KBM-7 (cell line): Measurements from ENCODE around the gene ANO9.
"Not testable (repeated sequence)": the region's sequence is repeated elsewhere in the genome, so short reads cannot be mapped to it uniquely, and the experiment has no call there.

Experiments used
- DNase-seq: peaks from one replicate; pipeline ENCODE4 v3.0.0-alpha.2; 2015
- in situ Hi-C: fragments of 300-500 bp; cut with MboI; formaldehyde crosslinking; loops from 2 replicates; pipeline ENCODE4 v1.14.3; 2020; ENCODE audit warnings: low sequenced_read_pairs, low pct_unique_long_range_greater_than_20kb, mixed read lengths

The ANO9 gene

DNA sequence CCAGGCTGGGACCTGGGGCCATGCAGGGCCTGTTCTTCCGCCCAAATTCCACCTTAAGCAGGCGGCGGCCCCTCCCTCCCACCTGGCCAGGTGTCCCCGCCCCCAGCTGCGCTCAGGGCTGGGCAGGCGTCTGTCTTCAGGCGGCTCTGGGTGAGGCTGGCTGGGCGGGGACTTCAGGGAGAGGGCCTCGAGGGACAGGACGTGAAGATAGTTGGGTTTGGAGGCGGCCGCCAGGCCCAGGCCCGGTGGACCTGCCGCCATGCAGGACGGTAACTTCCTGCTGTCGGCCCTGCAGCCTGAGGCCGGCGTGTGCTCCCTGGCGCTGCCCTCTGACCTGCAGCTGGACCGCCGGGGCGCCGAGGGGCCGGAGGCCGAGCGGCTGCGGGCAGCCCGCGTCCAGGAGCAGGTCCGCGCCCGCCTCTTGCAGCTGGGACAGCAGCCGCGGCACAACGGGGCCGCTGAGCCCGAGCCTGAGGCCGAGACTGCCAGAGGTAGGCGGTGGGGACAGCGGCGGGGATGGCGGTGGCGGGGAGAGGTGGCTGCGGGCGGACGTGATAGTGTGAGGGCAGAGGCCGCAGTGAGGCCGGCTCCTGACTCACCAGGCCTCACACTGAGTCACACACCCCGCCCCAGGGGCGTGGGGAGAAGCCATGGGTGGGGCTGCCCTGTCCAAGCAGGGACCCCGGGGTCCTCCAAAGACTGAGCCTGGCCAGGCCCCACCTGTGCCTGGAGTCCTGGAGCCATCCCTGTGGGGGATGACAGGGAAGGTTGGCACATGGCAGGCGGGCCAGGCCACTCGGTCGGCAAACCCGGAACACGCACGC is 47.6 kb downstream of the ANO9 start, which contains the start of gene PKP3:
PKP3 (plus strand) TSS at position 176 of the 824 bp plus-strand sequence; CDS start at position 260, 84 bp downstream.
- in situ Hi-C loops = no loop called here
- DNase-seq = no peak

DNA sequence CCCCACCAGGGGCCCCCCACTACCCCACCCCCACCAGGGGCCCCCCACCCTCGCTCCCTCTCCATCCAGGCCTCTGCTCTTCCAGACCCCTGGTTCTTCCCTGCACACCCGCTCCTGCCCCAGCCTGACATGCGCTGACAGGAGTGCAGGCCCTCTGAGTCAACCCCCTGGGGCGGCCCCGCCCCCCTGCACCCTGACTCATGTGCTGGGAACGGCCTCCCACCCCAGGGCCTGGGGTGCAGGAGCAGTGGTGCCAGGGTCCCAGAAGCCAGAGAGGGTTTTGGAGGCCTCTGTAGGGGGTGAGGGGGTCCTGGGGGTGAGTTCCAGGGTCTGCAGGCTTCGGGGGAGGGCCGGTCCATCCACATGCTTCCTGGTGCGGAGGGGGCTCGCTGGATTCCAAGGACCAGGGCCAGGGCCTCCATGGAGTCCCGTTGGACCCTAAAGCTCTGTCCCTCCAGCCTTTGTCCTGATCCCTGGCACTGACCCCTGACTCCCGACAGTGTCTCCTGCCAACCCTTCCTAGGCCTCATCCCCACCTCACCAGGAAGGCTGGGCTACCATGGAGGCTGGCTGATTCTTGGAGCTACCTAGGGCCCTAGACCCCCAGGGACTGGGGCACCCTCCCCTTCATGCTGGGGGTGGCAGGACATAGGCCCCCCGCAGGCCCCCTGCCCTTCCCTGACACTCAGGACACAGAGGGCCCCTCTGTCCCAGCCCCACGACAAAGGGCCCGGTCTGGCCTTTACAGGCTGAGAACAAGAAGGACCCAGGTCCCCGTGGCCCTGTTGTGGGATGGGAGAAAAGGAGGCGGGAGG is 48.4 kb downstream of the ANO9 start:
- DNase-seq = no peak
- in situ Hi-C loops = no loop called here

DNA sequence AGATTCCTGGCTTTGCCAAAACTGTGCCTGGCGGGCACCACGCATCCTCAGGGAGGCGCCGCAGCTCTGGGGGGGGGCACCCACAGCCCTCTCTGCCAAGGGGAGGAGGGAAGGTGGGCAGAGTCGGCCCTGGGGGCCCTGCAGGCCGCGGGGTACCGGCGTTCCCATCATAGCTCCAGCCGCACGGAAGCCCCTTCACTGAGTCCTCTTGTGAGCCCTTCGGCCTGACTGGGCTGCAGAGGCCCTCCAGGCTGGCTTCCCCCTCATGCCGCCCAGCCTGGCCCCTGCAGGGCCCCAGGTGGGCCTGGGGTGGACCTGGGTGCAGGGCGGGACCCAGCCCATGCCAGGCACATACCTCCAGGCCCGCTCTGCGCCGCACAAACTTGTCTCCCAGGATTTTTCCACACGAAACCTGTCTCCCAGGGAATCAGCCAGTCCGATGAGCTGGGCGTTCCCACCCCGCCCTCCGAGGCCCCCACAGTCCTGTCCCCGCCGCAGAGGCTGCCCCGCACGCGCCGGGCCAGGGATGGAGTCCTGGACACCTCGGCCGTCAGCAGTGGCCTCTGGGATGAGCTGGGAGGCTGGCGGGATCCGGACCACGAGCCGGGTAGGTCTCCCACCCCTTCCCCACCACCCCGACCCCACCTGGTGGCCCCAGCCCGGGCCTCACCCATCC is 49.6 kb downstream of the ANO9 start:
- in situ Hi-C loops = no loop called here
- DNase-seq = no peak

DNA sequence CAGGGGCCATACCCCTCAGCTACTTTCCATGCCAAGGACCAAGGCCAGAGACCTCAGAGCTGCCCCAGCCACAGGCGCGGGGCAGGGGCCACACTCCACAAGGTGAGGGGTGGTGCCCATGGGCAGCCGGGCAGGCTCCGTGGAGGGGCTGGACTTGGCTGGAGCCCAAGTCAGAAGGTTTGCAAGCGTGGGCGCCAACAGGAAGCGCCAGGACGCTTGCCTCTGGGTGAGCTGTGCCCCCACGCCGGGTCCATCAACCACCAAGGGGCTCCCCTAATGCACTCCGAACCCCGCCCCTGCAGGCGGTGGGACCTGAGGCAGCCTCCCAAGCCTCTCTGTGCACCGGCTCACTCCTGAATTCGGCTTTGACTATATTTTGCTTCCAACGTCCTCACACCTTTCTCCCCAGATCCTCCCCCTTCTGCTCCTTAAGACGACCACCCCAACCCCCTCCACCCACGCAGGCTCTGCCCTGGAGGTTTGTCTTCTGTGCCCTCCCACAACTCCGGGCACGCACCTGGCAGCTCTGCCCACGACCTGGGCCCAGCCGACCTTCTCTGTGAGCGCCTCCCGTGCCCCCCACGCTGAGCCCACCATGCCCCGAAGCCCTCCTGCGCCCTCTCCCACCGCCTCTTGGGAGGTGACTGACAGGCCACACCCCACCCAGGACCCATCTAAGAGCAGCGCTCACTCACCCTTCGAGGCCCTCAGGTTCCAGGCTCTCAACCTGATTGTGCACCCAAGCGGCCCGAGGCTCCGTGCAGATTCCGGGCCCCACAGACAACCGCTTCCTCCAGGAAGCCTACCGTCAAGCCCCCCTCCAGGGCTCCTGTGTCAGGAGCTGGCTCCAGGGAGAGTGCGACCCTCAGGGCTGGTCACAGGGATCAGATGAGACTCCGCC is 50.4 kb downstream of the ANO9 start:
- no peak for DNase-seq
- in situ Hi-C loops = no loop called here

DNA sequence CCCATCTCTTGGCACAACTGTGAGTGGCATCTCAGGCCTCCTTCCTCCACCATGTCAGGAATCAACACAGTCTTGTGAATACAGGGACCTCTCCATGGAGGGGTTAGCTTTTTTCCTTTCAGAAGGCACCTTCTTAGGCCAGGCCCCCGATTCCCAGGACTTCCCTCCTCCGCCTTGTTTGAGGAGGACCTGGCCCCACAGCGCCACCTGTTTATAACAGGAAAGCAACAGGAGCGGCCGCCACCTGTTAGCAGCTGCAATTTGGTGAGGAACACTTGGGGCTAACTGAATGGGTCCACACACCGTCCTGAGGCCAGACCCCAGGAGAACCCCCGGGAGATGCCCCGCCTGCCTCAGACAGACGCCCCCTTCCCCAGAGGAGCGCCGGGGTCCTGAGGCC is 51.6 kb downstream of the ANO9 start:
- in situ Hi-C loops = no loop called here
- no peak for DNase-seq

DNA sequence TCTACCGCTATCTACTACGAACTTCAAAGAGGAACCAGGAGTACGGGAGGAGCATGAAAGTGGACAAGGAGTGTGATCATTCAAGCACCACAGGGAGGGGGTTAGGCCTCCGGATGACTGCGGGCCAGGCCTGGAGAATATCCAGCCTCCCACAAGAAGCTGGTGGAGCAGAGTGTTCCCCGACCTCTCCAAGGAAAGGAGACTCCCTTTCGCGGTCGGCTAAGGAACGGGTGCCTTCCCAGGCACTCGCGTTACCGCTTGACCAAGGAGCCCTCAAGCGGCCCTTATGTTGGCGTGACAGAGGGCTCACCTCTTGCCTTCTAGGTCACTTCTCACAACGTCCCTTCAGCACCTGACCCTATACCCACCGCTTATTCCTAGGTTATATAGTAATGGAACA is 52.4 kb downstream of the ANO9 start:
- DNase-seq, in situ Hi-C loops: not testable (repeated sequence)

DNA sequence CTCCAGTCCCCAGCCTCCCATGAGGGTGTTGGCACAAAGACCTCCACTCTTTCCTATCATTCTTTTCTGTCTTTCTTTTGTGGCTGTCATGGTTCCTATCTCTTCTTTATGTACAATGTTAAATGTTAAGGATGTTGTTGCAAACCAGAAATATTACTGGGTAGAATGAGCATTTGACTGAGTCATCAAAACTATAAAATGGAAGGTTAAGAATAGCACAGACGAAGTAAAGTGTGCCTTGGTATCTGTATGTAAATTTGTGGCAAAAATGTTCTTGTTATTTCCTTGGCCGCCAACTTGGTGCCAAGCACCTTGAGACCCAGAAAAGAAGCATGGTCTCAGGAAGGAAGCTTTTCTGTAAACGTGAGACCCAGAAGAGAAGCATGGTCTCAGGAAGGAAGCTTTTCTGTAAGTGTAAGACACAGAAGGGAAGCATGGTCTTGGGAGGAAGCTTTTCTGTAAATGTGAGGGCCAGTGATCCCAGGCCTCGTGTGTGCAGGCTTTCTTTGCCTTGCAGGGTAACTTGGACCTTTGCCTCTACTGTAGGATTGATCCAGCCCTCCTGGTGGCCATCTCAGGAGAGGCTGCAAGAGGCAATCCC is 54.5 kb downstream of the ANO9 start:
- DNase-seq = no peak
- in situ Hi-C loops = no loop called here

DNA sequence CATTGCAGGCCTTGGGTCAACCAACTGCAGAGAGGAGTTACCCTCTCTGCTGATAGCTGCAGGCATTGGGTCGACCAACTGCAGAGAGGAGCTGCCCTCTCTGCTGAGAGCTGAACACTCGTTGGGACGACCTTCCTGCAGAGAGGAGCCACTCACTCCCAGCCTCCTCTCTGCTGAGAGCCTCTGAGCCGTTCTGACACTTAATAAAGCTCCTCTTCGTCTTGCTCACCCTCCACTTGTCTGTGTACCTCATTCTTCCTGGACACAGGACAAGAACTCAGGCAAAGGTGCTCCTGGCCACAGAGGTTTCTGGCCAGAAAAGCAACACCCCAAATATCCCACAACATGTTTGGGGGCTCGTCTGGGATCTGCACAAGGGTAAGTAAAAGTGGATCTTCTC is 55.3 kb downstream of the ANO9 start:
- in situ Hi-C loops = no loop called here
- no peak for DNase-seq

DNA sequence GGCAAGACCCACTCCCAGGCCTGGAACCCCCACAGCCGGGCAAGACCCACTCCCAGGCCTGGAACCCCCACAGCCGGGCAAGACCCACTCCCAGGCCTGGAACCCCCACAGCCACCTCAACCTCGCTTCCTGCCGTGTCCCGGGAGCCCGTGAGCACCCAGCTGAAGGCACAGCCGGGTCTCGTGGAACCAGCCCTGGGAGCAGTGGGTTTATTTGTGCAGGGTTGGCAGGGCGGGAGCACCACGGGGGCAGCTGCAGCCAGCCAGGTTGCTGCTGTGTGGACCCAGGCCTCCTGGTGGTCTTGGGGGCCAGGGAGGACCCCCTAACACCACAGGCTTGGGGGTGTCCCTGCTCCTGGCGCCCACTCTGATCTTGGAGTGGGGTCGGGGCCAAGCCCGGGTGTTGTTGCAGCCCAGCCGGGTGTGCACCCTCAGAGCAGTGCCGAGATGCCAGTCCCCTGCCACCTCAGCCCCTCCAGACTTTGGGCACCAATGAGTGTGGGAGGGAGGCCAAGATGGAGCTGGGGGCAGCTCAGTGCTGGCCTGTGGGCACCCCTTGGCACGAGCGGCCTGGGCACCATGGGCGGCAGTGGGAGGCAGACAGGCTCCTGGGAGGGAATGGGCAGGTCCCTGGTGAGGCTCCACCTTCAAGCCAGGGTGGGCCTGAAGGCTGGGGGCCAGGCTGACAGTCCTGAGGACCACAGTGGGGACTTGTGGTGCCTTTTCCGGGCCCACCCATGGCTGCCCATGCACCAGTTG is 56.0 kb downstream of the ANO9 start:
- DNase-seq = no peak

DNA sequence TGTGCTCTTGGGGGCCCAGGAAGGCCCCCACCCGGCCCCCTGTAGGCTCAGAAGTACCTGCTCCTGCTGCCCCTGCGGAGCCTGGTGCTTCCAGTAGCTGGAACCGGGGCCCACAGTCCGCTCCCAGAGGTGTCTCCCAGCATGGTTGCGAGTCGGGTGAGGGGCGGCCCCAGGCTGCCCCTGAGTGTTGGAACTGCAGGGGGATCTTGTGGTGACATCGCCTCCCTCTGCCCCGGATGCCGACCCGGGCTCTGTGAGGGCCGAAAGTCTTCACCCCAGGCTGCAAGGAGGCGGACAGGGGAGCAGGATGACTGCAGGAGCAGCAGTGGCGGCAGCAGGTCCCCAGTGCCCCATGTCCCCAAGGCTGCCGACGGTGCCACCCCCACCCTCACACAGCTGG is 57.3 kb downstream of the ANO9 start:
- in situ Hi-C loops = no loop called here
- DNase-seq = no peak

More for the DNA sequence above, 56.0 kb downstream of the ANO9 start:
- in situ Hi-C loops = no loop called here

DNA sequence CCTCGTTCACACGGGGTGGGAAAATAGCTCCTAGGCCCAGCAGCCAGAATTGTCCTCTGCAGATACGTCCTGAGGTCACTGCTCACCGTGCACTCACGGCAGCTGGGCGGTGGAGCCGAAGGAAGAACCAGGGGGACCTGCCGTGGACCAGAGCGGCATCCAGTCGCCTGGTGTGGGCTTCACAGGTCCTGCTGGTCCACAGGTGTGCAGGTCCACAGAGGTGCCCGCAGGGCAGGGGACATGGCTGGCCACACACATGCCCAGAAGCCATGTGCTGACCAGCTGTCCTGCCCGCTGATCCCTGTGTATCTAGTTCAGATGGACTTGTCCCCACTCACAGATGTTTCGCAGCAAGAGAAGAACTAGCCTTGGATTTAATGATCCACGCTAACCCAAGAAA is 58.4 kb downstream of the ANO9 start:
- DNase-seq = no peak

DNA sequence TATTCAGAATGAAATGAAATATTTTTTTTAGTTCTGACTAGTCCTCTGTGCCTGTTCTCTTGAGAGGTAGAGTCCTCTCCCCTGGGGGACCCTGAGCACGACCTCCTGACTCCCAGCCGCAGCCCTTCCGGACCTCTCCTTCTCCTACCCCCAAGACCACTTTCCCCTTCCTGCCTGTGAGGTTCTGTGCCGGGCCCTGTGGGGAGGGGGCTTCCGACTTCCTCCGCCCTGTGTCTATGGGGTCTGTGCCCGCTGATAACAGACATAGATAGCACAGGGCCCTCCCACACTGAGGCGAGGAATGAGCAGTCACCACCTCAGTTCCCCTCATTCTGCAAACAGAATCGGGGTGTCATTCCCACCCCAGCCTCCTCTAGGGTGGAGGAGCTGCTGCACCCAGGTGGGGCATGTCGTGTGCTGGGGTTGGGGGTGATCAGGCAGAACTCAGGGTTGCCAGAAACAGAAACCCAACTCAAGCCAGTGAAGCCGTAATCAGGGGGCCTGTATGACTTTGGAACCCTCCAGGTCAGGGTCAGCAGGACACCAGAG is 59.7 kb downstream of the ANO9 start:
- no peak for DNase-seq
- in situ Hi-C loops = no loop called here

More for the DNA sequence above, 58.4 kb downstream of the ANO9 start:
- in situ Hi-C loops = no loop called here

DNA sequence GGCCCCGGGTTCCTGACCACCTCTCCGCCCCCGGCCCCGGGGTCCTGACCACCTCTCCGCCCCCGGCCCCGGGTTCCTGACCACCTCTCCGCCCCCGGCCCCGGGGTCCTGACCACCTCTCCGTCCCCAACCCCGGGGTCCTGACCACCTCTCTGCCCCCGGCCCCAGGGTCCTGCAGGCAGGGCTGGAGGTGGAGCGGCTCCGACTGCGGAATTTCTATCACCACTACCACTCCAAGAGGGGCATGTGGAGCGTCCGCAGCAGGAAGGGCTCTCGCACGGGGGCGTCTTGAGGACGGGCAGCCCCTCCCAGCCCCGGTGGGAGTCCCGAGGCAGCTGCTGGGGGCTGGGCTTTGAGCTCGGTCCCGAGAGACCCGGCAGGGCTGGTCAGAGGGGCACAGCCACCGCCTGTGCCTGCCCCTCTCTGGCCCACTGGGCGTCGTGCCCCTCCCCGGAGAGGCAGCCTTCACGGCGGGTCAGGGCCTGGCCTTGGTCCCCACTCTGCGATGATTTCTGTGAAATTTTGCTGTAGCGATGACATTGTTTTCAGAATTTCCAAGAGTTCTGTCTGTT is 60.2 kb downstream of the ANO9 start:
- no peak for DNase-seq
- in situ Hi-C loops = no loop called here

DNA sequence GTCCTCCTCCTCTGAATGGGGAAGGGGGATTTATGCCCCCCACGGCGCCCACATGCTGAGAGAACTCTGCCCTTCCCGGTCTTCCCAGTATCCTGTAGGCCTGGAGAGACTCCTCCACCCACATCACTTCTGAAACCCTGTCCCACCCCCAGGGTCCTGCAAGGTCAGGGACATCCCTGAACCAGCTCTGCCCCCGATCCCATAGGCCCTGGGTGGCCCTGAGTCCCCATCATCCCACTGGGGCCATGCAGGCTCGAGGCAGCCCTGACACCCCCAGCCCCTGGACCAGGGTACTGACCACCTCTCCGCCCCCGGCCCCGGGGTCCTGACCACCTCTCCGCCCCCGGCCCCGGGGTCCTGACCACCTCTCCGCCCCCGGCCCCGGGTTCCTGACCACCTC is 60.8 kb downstream of the ANO9 start:
- no peak for DNase-seq
- in situ Hi-C loops = no loop called here

DNA sequence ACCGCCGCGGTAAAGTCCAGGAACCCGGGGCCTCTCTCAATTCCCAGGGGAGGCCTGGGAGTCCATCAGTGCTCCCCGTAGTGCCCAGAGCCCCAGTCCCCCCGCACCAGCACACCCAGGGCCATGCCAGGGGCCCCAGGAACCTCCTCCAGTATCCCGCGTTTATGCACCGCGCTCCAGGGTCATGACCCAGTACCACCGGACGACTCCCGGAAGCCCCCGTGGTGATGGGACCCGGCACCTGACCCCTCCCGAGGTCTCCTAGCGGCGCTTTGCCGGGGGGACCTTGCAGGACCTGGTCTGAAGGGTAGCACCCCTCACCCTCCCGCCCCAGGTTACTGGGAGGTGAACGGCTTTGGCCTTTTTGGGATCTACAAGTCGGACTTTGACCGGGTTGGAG is 61.3 kb downstream of the ANO9 start:
- in situ Hi-C loops = no loop called here
- DNase-seq = no peak

DNA sequence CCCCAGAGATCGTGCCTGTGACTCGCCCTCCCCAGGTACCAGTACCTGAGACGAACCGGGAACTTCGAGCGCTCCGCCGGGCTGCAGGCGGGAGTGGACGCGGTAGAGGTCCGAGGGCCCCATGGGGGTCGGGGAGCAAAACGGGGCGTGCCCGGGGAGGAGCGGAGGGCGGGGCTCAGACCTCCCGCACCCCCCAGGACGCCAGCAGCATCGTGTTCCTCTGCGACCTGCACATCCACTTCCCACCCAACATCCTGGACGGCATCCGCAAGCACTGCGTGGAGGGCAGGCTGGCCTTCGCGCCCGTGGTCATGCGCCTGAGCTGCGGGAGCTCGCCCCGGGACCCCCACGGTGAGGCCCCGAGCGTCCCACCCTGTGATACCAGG is 61.7 kb downstream of the ANO9 start:
- DNase-seq = no peak
- in situ Hi-C loops = no loop called here
